Ovary (tissue), 9 donors: ENCODE measurements around the gene PLCB3. TPM values are rescaled to one million over a fixed set of nuclear protein-coding genes. Genes with fewer than 3 reads are reported as not detected.
"Not testable (repeated sequence)": the region's sequence is repeated elsewhere in the genome, so short reads cannot be mapped to it uniquely, and the experiment has no call there.

Experiments used
- DNase-seq, 5 donors: peaks; one replicate each; pipeline ENCODE4 v3.0.0-alpha.2; 2019 to 2020
- H3K27ac ChIP-seq, 2 donors: fragments of 200-600 bp; one replicate each; pipeline versions ENCODE4 v1.5.1 to v1.8.0; 2019 to 2022
- H3K27me3 ChIP-seq: fragments of 200-600 bp; one replicate; pipeline ENCODE4 v1.8.0; 2022
- H3K36me3 ChIP-seq: fragments of 200-600 bp; sonication (generic); one replicate; pipeline ENCODE4 v1.5.1; 2019
- H3K4me1 ChIP-seq: one replicate; pipeline ENCODE4 v1.8.1; 2013; ENCODE audit warnings: mild to moderate bottlenecking, moderate library complexity; ENCODE audit not compliant: insufficient read depth
- H3K4me3 ChIP-seq: fragments of 200-600 bp; sonication (generic); one replicate; pipeline ENCODE4 v1.5.1; 2017
- H3K9me3 ChIP-seq, 2 donors: fragments of 200-600 bp in 1 of 2; sonication (generic) in 1 of 2; one replicate each; pipeline versions ENCODE4 v1.5.1 to v1.8.1; 2013 to 2019; ENCODE audit warnings: mild to moderate bottlenecking in 1 of 2, moderate library complexity in 1 of 2
- CTCF ChIP-seq, 3 donors: fragments of 450-650 bp in 2 of 3; fragments of 200-600 bp in 1 of 3; IDR thresholded peaks; one replicate each; pipeline versions ENCODE4 v1.5.1 to v1.8.0; 2016 to 2022; ENCODE audit warnings: antibody characterized with exemption in 3 of 3, mild to moderate bottlenecking in 1 of 3
- EP300 ChIP-seq: sonication (generic); formaldehyde crosslinking; IDR thresholded peaks from one replicate; pipeline ENCODE4 v1.6.1; 2017; ENCODE audit warnings: antibody characterized with exemption
- POLR2A ChIP-seq: fragments of 450-650 bp; IDR thresholded peaks from one replicate; pipeline ENCODE4 v1.6.1; 2017; ENCODE audit warnings: antibody characterized with exemption, mild to moderate bottlenecking, moderate library complexity
- WGBS, 3 donors: extraction: QIAGEN DNeasy Blood & Tissue Kit in 1 of 3; methylation state at CpG; one replicate each; pipeline versions ENCODE4 v1.1.5 to v1.1.7; 2013 to 2017; 5-methylcytosine and 5-hydroxymethylcytosine counted together
- intact Hi-C, 4 donors: fragments of 100-400 bp; cut with DNase I; formaldehyde crosslinking; loops; one replicate each; pipeline versions ENCODE4 v1.11.0 to v1.15.1; 2022 to 2023
- polyA plus RNA-seq, 2 donors: library from polyadenylated mRNA; stranded (reverse); fragments of 200-250 nt in 1 of 2; fragments of 350-450 nt in 1 of 2; fragmentation: Illumina TruSeq in 1 of 2; extraction: RNeasy Lipid Tissue Mini Kit (QIAGEN cat#74804) in 1 of 2; gene quantifications; one replicate each; pipeline ENCODE4 v1.2.3, GENCODE V29; 2013 to 2014
- total RNA-seq, 7 donors: library from RNA; depleted of rRNA in 2 of 7; stranded (reverse); fragments of >200 nt in 2 of 7; fragmentation: NEBNext Ultra II Directional in 3 of 7; extraction: Animal tissue kit (Norgen Biotek cat#: 25700) in 3 of 7; gene quantifications; one replicate each; pipeline versions ENCODE4 v1.1.0 to v1.2.4, GENCODE V29; 2016 to 2023
- donor health status: DM: no; HTN: no; CAD: no; lungs with moderate emphysema.
- donor health status: DM: no; HTN: no; CAD: no.
- donor health status: Bipolar disorder and iron deficiency.
- donor health status: DM: yes; HTN: yes; CAD: no.
- donor health status: DM: no; HTN: no; CAD: no.
- donor health status: DM: yes; HTN: yes; CAD: no.

The PLCB3 gene
- total and polyA plus RNA-seq, 9 donors: 5.3 to 44.8 (median 29.1) TPM

GRCh38 chr11:64244107-64244506, 7.2 kb upstream of the PLCB3 start:
- TF ChIP-seq CTCF (IDR thresholded peaks at IDR 0.05) (no peak), EP300 (no peak), POLR2A (no peak)
- Histone ChIP-seq H3K4me1 (peaks cover 14% of the 10 kb centered on the region), H3K27ac (no peak overlapping the region), H3K4me3 (no peak overlapping the region), H3K9me3 (no peaks in the 10 kb centered on the region), H3K27me3 (no peaks in the 10 kb centered on the region), H3K36me3 (no peaks in the 10 kb centered on the region)
- no peak for DNase-seq
- WGBS, 3 donors: 43 to 58% (median 49%) methylated on average over 5 of the region's 5 CpGs
- intact Hi-C loops: loop anchor here in 1 of 4 donors (5.0 kb wide), 1 partner anchor 63 kb away; the partner anchor contains the start of gene ESRRA

GRCh38 chr11:64244966-64245365, 6.4 kb upstream of the PLCB3 start:
- intact Hi-C loops: loop anchor here in 1 of 4 donors (5.0 kb wide), 1 partner anchor 62 kb away; the partner anchor contains the start of gene ESRRA
- Histone ChIP-seq H3K9me3 (no peaks in the 10 kb centered on the region), H3K27me3 (no peaks in the 10 kb centered on the region), H3K36me3 (no peaks in the 10 kb centered on the region), H3K27ac (peak overlapping the region; percentile 41 to 60), H3K4me3 (no peak overlapping the region), H3K4me1 (peaks cover 14% of the 10 kb centered on the region)
- 14 to 21% (median 18%) methylated on average over 5 to 6 of the region's 6 CpGs for WGBS, 3 donors
- no peak for DNase-seq
- no peak for TF ChIP-seq EP300
- no peak for TF ChIP-seq CTCF (IDR thresholded peaks at IDR 0.05)
- TF ChIP-seq POLR2A: no peak

- Histone ChIP-seq H3K36me3 (no peaks in the 10 kb centered on the region), H3K9me3 (no peaks in the 10 kb centered on the region), H3K4me1 (peaks cover 12% of the 10 kb centered on the region), H3K4me3 (peak overlapping the region; percentile 64), H3K27ac (peak overlapping the region; percentile 41 to 60), H3K27me3 (no peaks in the 10 kb centered on the region)
- TF ChIP-seq CTCF (IDR thresholded peaks at IDR 0.05) (no peak), POLR2A (no peak), EP300 (no peak)
- intact Hi-C loops: no loop called here
- peak; percentile 57 to 77 (median 70) for DNase-seq
- WGBS, 3 donors: 4 to 7% (median 6%) methylated on average over 6 of the region's 6 CpGs
These were observed 5.9 kb upstream of the PLCB3 start for GRCh38 chr11:64245401-64245796.

- Histone ChIP-seq H3K4me1 (peaks cover 16% of the 10 kb centered on the region), H3K4me3 (peak overlapping the region; percentile 64), H3K9me3 (no peaks in the 10 kb centered on the region), H3K27me3 (no peaks in the 10 kb centered on the region), H3K36me3 (no peaks in the 10 kb centered on the region), H3K27ac (peak overlapping the region; percentile 41 to 60)
- peak; percentile 73 to 78 (median 73) for DNase-seq
- TF ChIP-seq POLR2A: no peak
- no peak for TF ChIP-seq EP300
- no peak for TF ChIP-seq CTCF (IDR thresholded peaks at IDR 0.05)
- intact Hi-C loops: no loop called here
- WGBS, 3 donors: 1 to 2% (median 1%) methylated on average over 37 to 46 of the region's 46 CpGs
These were observed 5.3 kb upstream of the PLCB3 start for GRCh38 chr11:64245797-64246620.

- WGBS, 3 donors: 0 to 3% (median 0%) methylated on average over 11 to 41 of the region's 43 CpGs
- H3K36me3 ChIP-seq, H3K27me3 ChIP-seq, H3K9me3 ChIP-seq, H3K27ac ChIP-seq, DNase-seq, intact Hi-C loops: not testable (repeated sequence)
- Histone ChIP-seq H3K4me3 (peak overlapping the region; percentile 64), H3K4me1 (peaks cover 16% of the 10 kb centered on the region)
These were observed 4.8 kb upstream of the PLCB3 start for GRCh38 chr11:64246621-64246870.
